ENCODE data around the gene IGFBP4.
A peak's percentile ranks its signal among the peaks of the same experiment; 100 is the strongest.
"Not testable (repeated sequence)": the region's sequence is repeated elsewhere in the genome, so short reads cannot be mapped to it uniquely, and the experiment has no call there.

IGFBP4 gene

DNA sequence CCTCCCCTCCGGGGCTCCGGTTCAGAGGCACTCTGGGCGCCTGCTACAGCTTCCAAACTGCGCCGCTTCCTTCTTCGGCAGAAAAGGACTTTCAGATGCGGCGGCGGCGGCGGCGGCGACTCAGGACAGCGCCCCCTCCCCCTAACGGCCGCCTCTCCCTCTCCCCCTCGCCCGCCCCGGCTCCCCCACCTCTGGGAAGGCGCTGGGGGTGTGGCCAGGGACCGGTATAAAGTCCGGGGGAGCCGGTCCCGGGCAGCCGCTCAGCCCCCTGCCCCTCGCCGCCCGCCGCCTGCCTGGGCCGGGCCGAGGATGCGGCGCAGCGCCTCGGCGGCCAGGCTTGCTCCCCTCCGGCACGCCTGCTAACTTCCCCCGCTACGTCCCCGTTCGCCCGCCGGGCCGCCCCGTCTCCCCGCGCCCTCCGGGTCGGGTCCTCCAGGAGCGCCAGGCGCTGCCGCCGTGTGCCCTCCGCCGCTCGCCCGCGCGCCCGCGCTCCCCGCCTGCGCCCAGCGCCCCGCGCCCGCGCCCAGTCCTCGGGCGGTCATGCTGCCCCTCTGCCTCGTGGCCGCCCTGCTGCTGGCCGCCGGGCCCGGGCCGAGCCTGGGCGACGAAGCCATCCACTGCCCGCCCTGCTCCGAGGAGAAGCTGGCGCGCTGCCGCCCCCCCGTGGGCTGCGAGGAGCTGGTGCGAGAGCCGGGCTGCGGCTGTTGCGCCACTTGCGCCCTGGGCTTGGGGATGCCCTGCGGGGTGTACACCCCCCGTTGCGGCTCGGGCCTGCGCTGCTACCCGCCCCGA lies at the start of gene IGFBP4:
IGFBP4 (plus strand) TSS at position 255 of the 792 bp plus-strand sequence; CDS start at position 541, 286 bp downstream.
- peak; percentile 68 for DNase-seq

DNA sequence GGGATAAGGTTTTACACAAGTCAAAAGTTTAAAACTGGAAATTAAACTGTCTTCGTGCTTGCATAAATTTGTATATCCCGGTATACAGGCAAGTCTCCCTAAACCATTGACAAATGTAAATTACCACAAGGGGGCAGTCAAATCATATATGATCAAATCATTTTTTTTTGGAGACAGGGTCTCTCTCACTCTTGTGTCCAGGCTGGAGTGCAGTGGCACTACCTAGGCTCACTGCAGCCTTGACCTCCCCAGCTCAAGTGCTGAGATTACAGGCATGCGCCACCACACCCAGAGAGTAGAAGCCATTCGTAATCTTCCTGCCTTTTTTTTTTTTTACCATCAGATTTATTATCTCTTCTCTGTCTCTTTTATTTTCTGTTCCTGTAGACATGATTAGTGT lies 44.1 kb upstream of the IGFBP4 start:
- peak; percentile 49 for DNase-seq

DNA sequence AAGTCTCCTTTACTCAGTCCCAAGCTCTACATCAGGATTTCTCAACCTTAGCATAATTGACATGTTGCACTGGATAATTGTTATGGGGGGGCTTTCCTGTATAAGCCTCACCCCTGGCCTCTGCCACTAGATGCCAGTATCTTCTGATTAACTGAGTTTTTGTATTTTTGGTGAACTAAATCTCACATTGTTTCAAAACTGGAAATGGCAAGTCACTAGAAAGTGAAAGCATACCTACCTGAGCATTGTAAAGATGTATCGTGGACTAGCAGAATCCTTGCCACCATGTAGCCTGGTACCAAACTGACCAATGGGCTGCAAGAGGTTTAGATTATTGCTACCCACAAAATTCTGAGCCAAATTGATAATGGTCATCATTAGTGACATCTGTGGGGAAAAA lies 40.6 kb upstream of the IGFBP4 start:
- no peak for DNase-seq

DNA sequence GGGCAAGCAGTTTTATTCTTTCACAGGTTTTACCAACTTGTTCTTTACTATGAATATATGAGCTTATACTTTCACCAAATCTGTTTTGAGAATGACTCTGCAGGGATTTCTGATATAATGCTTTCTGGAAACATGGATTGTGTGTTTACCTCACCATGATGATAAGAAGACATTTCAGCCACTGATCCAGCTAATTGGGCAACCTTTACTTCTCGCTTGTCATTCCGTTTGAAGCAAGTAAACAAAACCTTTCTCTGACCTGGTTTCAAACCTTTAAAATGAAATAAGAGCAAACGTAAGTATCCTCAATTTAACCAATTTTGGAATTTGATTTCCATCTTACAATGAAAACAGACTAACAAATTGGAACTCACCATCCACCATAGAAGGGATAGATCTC lies 39.2 kb upstream of the IGFBP4 start:
- no peak for DNase-seq

DNA sequence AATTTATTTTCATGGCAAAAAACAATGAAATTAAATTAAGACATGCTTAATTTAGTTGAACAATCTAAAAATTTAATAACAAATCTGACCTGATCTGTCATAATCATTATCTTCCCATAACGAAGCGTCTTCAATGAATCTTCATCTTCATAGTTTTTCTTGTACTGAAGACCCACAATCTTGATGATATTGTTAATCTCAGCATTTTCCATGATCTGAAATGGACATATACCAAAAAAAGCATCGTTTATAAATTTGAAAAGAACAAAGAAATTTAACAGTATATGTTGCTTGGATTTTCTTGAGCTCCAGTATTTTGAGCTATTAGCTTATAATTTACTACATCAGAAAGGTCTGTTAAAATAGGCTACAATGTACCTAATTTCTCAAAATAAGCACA lies 35.8 kb upstream of the IGFBP4 start:
- DNase-seq = no peak

DNA sequence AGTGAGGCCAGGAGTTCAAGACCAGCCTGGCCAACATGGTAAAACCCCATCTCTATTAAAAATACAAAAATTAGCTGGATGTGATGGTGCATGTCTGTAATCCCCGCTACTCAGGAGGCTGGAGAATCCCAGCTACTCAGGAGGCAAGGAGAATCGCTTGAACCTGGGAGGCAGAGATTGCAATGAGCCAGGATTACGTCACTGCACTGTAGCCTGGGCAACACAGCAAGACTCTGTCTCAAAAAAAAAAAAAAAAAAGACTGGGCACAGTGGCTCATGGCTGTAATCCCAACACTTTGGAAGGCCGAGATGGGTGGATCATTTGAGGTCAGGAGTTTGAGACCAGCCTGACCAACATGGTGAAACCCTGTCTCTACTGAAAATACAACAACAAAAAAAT lies 33.7 kb upstream of the IGFBP4 start:
- DNase-seq = not testable (repeated sequence)

DNA sequence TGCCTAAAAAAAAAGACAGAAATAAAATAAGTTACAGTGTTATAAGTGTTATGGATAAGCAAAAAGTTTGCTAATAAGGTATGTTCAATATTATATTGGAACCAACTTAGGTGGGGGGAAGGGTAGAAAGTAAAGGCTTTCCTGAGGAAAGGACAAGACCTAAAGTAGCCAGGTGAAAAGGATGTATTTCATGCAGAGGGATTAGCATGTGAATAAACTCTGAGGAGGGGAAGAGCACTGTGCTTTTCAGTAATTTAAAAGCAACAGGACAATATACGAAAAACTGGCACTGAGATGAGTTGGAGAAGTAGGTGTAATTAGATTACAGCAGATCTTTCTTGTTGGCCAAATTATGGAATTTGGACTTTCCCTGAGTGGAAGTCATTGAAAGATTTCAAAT lies 33.2 kb upstream of the IGFBP4 start:
- no peak for DNase-seq

DNA sequence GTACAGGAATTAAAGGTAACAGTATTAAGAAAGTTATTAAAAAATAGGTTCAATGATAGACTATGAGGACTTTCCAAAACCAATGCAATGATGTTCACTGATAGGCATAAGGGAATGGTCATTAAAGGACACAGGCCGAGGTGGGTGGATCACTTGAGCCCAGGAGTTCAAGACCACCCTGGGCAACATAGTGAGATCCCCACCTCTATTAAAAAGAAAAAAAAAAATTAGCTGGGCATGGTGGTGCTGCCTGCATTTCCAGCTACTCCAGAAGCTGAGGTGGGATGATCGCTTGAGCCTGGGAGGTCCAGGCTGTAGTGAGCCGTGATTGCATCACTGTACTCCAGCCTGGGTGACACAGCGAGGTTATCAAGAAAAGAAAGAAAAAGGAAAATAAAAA lies 31.4 kb upstream of the IGFBP4 start:
- DNase-seq = no peak

DNA sequence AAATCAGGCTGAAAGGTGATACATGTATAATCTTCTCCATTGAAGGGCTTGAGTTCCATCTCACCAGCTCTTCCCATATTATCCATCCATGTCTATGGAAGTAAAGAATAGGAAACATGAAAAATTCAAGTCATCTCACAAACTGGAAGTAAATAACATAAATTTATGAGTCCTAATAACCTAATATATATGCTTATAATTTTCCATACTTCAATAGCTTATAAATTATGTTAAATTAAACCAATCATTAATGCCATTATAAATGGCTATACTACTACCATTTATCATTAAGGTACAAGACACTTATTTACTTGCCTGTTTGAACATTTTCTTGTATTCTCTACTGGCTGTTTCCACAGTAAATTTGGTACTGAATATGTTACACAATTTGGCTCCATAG lies 30.4 kb upstream of the IGFBP4 start:
- DNase-seq = no peak

DNA sequence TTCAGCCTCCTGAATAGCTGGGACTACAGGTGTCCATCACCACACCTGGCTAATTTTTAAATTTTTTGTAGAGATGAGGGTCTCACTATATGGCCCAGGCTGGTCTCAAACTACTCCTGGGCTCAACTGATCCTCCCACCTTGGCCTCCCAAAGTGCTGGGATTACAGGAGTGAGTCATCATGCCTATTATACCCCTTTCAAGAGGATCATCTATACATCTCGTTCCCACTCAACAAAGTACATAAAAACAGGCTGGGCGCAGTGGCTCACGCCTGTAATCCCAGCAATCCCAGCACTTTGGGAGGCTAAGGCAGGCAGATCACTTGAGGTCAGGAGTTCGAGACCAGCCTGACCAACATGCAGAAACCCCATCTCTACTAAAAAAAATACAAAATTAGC lies 28.9 kb upstream of the IGFBP4 start:
- DNase-seq = not testable (repeated sequence)

DNA sequence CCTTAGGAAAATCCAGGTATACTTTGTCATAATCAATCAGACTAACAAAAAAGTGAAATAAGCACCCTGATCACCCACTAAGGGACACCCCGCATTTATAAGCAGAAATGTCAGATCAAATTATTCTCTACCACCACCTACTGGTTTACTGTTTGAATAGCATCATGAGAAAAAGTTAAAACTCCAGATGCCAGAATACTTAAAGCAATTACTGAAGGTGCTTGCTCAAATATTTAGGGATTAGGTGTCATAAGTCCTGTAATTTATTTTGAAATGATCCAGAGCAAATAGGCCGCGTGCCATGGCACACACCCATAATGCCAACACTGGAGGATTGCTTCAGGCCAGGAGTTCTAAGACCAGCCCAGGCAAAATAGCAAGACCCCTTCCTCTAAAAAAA lies 27.9 kb upstream of the IGFBP4 start:
- DNase-seq = peak; percentile 53

DNA sequence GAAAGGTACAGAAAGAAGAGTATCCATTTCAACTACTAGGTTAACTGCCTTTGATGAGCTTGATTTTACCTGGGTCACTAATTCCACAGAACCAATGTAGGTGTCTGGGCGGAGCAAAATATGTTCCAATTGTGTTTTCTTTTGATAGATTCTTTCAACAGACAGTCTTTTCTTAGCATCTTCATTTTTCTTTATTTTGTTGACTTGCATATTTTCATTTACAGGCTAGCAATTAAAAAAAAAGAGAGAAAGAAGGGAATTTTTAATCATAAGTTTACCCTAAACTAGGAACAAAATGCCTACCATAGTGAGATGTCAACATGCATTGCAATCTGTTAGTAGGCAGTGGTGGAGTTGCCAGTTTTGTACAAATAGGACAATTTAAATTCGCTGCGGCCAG lies 26.6 kb upstream of the IGFBP4 start:
- DNase-seq = no peak

DNA sequence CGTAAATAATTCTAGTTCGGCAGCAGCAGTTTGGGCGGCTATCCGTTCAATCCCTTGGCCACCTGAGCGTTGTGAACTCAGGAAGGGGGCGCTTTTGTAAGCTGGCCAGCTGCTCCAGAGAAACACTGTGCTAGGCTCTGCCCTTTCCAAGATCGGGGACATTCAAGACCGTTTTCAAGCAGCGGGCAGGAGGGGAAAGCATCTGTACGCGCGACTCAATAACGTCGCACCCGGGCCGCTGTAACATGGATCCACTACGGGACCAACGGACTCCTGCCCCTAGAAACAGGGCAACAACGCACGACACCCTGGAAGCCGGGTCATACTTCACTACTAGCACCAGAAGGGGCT lies 26.0 kb upstream of the IGFBP4 start:
- DNase-seq = no peak

DNA sequence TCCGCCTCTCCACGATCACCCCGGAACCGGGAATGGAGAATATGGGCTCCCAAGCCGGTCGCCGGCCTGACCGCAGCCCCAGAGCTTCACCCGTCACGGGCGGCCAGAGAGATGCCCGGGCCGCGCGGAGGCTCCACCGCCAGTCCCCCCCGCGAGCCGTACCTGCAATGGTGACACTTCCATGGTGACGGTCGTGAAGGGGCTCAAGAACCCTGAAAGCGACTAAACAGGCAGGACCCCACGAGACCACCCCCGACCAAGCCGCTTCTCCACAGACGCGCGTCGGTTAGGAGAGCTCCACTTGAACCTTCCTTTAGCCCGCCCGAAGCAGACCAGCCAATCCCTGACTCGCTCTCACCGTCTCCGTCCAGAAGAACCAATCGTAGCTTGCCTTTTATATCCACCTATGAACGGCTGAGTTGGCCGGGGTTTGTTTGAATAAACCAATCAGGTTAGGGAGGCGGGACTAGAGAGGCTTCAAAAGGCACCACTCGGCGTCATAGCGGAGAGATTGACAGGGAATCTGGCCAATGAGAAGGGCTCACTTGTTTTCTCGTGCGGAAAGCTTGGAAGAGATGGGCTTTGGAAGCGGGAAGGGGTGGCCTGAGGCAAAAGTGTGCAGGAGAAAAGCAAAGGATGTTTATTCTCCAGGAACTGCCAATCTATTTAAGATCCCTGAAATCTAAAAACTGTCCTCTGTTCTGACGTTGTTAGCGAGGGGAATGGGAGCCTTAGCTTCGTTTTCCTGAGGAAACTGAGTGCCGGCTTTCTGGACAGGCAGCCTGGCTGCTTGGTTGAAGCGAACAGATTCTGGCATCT lies 25.4 kb upstream of the IGFBP4 start, which contains the start of gene TOP2A:
TOP2A (minus strand) TSS at position 288 of the 819 bp plus-strand sequence; CDS start at position 183, 105 bp downstream.
- peak; percentile 100 for DNase-seq

DNA sequence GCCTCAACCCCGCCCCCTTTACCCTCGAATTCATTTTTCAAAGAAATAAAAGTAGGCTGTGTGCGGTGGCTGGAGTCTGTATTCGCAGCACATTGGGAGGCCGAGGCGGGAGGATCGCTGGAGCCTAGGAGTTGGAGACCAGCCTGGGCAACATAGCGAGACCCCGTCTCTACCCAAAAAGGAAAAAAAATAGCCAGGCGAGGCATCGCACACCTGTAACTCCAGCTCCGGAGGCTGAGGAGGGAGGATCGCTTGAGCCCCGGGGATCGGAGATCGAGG lies 24.9 kb upstream of the IGFBP4 start:
- no peak for DNase-seq

DNA sequence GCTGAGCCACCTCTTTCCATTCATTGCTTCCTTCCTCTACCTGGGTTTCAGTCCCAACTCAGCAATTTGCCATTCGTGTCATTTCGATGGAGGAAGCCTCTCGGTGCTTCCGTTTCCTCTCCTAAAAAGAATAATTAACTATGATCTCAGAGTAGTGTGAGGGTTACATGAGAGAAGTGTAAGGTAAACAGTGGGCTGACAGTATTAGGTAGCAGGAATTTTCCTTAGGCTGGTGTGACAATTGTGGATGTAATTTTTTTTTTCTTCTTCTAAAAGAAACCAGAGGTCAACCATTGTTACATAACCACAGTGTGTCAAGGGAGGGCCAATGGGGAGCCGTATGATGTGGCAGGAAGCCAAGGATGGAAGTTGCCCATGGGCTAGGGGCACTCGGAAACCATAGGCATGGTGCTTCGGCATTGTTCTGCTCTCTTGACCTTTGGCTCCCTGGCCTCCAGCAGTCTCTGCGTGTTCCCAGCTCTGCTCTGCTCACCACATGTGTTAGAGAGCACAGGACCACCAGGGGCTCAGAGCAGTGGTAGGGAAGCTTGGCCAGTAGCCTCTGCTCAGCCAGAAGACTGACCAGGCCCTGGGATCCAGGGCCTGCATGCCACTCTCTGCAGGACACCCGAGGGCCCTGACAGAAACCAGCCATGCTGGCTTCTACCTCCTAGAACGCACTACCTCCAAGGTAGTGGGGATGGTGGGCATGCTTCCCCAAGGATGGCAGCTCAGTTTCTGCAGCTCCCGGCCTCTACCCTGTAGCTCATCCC lies 23.5 kb upstream of the IGFBP4 start:
- peak; percentile 72 for DNase-seq

DNA sequence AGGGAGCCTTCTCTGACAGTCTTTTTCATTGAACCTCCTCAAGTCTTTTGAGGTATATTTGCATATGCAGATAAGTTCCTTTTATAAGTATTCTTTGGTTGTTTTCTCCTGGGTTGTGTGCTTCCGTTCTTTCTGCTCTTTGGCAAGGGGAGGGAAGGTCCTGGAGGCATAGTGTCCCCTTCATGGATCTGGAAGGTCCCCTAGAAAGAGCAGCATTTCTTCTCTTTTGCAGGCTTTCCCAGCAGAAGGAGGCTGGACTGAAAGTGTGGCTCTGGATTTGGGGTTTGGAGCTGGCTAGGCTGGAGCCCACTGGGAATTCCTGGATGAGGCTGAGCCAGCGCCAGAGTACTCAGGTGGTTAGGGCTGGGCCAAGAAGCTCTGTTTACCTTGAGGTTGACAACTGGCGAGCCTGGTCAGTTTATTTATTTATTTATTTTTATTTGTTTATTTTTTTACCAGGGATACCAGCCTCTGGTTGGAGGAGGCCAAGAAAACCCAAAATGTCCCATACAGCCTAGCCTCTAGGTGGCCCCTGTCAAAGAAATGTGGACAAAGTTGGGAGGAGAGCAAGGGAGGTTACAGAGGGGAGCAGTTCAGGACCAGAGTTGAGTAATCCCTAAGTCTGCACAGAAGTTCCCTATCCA lies 20.1 kb upstream of the IGFBP4 start:
- peak; percentile 12 for DNase-seq

DNA sequence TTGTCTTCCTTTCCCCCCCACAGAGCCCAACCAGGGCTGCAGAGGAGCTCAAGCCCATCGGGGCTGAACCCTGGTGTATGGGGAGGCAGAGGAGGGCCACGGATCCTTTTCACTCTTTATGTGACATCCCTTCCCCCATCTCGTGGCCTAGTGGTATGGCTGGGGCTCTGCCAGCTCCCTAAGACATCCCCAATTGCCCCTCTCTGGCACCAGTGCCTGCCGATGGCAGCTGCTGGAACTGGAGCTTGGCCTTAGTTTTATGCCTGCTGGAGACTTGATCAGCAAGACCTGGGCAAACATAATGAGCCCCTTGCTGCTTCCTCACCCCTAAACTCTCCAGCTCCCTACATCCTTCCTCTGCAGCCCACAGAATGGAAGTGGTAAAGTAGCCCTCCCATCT lies 17.5 kb upstream of the IGFBP4 start:
- DNase-seq = no peak

DNA sequence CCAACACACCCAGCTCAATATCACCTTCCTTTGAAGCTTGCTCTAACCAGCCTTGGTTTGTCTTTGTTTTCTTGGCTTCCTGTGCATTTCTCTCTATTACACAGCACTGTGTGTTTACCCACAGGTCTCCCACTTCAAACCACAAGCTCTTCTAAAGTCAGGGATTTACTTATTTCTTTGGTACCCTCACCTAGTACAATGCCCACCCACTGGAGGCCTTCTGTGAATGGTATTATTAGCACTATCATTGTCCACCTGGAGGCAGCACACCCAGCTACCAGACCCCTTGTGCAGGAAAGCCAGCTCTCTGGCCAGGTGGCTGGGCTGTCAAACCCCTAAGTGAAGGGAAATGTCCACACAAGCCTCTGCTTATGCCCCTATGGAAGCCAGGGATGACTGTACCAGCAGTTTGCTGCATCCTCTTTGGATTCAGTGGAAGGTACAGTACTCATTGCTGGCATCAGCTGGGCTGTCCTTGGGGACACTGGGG lies 16.2 kb upstream of the IGFBP4 start:
- no peak for DNase-seq

DNA sequence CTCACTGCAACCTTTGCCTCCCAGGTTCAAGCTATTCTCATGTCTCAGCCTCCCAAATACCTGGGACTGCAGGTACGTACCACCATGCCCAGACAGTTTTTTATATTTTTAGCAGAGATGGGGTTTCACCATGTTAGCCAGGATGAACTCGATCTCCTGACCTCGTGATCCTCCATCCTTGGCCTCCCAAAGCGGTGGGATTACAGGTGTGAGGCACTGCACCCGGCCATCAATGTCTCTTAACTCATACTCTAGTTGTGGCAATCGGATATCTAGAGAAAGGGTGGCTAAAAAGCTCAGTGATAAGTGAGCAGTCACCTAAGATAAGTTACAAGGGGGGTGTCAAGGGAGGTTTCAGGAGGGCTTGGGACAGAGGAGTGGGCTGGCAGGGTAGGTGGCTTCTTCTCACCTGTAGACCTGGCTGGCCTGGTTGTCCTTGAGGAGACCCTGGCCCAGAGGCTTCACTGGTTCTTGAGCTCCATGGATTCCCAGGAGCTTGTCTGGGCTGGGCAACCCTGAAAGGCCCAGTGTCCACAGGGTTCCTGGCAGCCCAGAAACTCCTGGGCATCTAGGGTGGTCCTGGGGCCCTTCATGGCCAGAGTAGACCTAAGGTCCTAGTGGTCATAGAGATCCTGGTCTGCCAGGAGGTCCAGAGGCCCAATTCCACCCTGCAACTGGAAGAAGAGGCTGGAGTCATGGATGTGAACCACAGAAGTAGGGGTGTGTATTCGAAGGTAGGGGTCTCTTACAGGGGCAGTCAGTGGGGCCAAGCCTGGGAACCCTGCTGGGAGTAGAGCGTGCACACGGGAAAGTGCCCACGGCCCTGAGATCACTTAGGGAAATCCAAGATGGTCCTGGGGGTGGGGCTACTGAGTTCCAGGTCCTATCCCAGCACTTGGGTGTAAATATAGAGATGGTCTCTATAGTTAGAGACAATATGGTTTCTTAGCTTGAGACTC lies 12.7 kb upstream of the IGFBP4 start:
- no peak for DNase-seq

DNA sequence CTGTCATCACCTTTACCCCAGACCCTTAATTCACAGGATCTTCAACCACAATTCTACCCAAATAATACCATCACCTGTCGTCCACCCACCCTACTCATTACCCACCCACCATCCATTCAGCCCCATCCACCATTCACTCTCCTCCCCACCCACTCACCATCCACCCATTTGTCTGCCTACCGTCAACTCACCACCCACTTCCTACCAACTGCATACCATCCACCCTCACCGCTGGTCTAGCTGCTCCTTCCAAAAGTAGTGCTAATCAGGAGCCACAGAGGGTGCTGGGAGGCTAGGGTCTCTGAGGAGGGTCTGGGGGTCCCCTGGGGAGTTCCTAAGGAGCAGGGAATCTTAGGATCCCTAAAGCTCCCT lies 12.0 kb upstream of the IGFBP4 start:
- no peak for DNase-seq

All from MV-4-11 (cell line).